Progenitor cell of endocrine pancreas (in vitro differentiated cells): Measurements from ENCODE around the gene SPOCK1. TPM values are rescaled to one million over a fixed set of nuclear protein-coding genes. Genes with fewer than 3 reads are reported as not detected.

Experiments
- DNase-seq: peaks from one replicate; pipeline ENCODE4 v3.0.0; 2021; ENCODE audit warnings: low spot score; ENCODE audit not compliant: unreplicated experiment
- H3K27ac Mint-ChIP-seq: 2 replicates; pipeline ENCODE4 v1.8.0; 2021; ENCODE audit warnings: mild to moderate bottlenecking, moderate library complexity, mixed read lengths
- H3K27me3 Mint-ChIP-seq: 2 replicates; pipeline ENCODE4 v1.8.0; 2021; ENCODE audit warnings: mixed read lengths
- H3K36me3 Mint-ChIP-seq: 2 replicates; pipeline ENCODE4 v1.8.0; 2022; ENCODE audit warnings: mixed read lengths; ENCODE audit not compliant: insufficient read depth
- H3K4me1 Mint-ChIP-seq: 2 replicates; pipeline ENCODE4 v1.8.0; 2021; ENCODE audit warnings: low read depth, mixed read lengths
- H3K4me3 Mint-ChIP-seq: 2 replicates; pipeline ENCODE4 v1.8.0; 2021; ENCODE audit warnings: low read depth, mild to moderate bottlenecking, moderate library complexity, mixed read lengths
- H3K9me3 Mint-ChIP-seq: 2 replicates; pipeline ENCODE4 v1.8.0; 2021; ENCODE audit warnings: low read depth, mixed read lengths
- CTCF ChIP-seq: fragments of 200-600 bp; sonication (generic); IDR thresholded peaks from one replicate; pipeline ENCODE4 v1.5.0; 2021; ENCODE audit warnings: antibody characterized with exemption, mild to moderate bottlenecking; ENCODE audit not compliant: unreplicated experiment
- total RNA-seq: library from RNA; stranded (reverse); gene quantifications from 2 replicates; pipeline ENCODE4 v1.2.1, GENCODE V29; 2021

The SPOCK1 gene
- total RNA-seq, 1 donor from 2014 or later = 41.4 TPM

GRCh38 chr5:137350791-137351190 lies 148.3 kb downstream of the SPOCK1 start:
- peaks cover 41% of the 10 kb centered on the region for H3K4me1 Mint-ChIP-seq
- TF ChIP-seq CTCF = no peak
- H3K27me3 Mint-ChIP-seq = peaks cover 7% of the 10 kb centered on the region
- H3K27ac Mint-ChIP-seq = no peak overlapping the region
- no peaks in the 10 kb centered on the region for H3K36me3 Mint-ChIP-seq
- H3K4me3 Mint-ChIP-seq = no peak overlapping the region
- H3K9me3 Mint-ChIP-seq = no peaks in the 10 kb centered on the region
- DNase-seq = no peak

- Mint-ChIP-seq H3K4me1 (peaks cover 43% of the 10 kb centered on the region), H3K9me3 (no peaks in the 10 kb centered on the region), H3K36me3 (no peaks in the 10 kb centered on the region), H3K27ac (no peak overlapping the region), H3K27me3 (peaks cover 4% of the 10 kb centered on the region), H3K4me3 (no peak overlapping the region)
- no peak for TF ChIP-seq CTCF
- no peak for DNase-seq
Measured at GRCh38 chr5:137348759-137349158, 150.4 kb downstream of the SPOCK1 start.

GRCh38 chr5:137347865-137348264 lies 151.3 kb downstream of the SPOCK1 start:
- Mint-ChIP-seq H3K4me1 (peaks cover 42% of the 10 kb centered on the region), H3K36me3 (no peaks in the 10 kb centered on the region), H3K4me3 (no peak overlapping the region), H3K27ac (no peak overlapping the region), H3K9me3 (no peaks in the 10 kb centered on the region), H3K27me3 (peaks cover 3% of the 10 kb centered on the region)
- TF ChIP-seq CTCF = no peak
- DNase-seq = no peak

GRCh38 chr5:137346281-137346680 lies 152.8 kb downstream of the SPOCK1 start:
- no peak overlapping the region for H3K4me3 Mint-ChIP-seq
- no peak for TF ChIP-seq CTCF
- H3K4me1 Mint-ChIP-seq = peaks cover 33% of the 10 kb centered on the region
- H3K27me3 Mint-ChIP-seq = peaks cover 3% of the 10 kb centered on the region
- H3K27ac Mint-ChIP-seq = no peak overlapping the region
- H3K36me3 Mint-ChIP-seq = no peaks in the 10 kb centered on the region
- no peak for DNase-seq
- no peaks in the 10 kb centered on the region for H3K9me3 Mint-ChIP-seq

- peaks cover 3% of the 10 kb centered on the region for H3K27me3 Mint-ChIP-seq
- H3K36me3 Mint-ChIP-seq = no peaks in the 10 kb centered on the region
- no peak for TF ChIP-seq CTCF
- no peak overlapping the region for H3K4me3 Mint-ChIP-seq
- peaks cover 33% of the 10 kb centered on the region for H3K4me1 Mint-ChIP-seq
- no peaks in the 10 kb centered on the region for H3K9me3 Mint-ChIP-seq
- no peak overlapping the region for H3K27ac Mint-ChIP-seq
- DNase-seq = no peak
Measured at GRCh38 chr5:137345396-137345795, 153.7 kb downstream of the SPOCK1 start.
